ENCODE data around the gene GHRL.

DNA sequence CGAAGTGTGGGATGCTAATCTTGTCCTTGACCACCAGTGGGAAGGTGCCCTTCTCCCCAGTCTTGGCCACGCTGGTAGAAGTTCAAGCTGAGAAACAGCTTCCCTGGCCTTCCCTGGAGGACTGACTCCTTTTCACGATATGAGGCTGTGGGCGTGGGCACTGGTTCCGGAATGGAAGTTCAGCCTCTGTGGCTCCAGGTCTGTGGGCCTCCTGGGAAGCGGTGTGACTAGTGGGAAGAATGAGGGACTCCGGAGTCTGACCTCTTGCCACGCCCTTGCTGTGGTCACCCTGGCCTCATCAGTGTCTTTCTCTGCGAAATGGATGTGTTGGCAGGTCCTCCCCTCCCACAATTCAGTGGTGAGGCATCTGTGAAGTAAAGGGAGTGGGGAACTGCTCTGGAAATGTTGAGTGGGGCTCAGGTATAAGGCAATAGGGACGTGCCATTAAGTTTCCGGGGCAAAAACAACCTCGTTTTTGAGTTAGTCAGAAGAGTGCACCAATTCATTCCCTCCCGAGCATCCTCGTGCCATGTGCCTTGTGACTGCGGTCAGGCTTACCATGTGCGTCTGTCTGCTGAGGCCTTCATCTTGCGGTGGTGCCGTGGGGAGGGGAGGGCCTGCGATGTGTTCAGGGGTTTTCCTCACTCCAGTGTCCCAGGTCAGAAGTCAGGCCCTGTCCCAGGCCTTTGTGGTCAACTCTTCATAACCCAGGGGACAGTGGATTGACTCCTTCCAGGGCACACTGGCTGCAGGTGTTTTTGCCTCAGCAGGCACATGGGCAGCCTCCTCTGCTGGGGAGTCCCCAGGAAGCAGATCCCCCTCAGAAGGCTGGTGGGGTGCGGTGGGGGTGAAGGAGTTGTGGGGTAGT lies 40.0 kb upstream of the GHRL start:
- TF ChIP-seq, protein P1, sequence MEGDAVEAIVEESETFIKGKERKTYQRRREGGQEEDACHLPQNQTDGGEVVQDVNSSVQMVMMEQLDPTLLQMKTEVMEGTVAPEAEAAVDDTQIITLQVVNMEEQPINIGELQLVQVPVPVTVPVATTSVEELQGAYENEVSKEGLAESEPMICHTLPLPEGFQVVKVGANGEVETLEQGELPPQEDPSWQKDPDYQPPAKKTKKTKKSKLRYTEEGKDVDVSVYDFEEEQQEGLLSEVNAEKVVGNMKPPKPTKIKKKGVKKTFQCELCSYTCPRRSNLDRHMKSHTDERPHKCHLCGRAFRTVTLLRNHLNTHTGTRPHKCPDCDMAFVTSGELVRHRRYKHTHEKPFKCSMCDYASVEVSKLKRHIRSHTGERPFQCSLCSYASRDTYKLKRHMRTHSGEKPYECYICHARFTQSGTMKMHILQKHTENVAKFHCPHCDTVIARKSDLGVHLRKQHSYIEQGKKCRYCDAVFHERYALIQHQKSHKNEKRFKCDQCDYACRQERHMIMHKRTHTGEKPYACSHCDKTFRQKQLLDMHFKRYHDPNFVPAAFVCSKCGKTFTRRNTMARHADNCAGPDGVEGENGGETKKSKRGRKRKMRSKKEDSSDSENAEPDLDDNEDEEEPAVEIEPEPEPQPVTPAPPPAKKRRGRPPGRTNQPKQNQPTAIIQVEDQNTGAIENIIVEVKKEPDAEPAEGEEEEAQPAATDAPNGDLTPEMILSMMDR (IDR thresholded peaks at IDR 0.05): no peak
- no peak for TF ChIP-seq POLR2A (IDR thresholded peaks at IDR 0.05)

Data from adrenal gland (tissue), 5 donors.